Stimulated activated CD4-positive, alpha-beta T cell treated with anti-CD3 and anti-CD28 coated beads, Interleukin-1b, Interleukin-23, amount 100 ng/mL, for 1 hour (primary cell): ENCODE data around the gene SARS1.
"Not testable (repeated sequence)": the region's sequence is repeated elsewhere in the genome, so short reads cannot be mapped to it uniquely, and the experiment has no call there.

Source experiments
- DNase-seq, 2 donors: peaks; one replicate each; pipeline ENCODE4 v3.0.0-alpha.2; 2020; ENCODE audit warnings: low read depth in 2 of 2

Gene SARS1, protein sequence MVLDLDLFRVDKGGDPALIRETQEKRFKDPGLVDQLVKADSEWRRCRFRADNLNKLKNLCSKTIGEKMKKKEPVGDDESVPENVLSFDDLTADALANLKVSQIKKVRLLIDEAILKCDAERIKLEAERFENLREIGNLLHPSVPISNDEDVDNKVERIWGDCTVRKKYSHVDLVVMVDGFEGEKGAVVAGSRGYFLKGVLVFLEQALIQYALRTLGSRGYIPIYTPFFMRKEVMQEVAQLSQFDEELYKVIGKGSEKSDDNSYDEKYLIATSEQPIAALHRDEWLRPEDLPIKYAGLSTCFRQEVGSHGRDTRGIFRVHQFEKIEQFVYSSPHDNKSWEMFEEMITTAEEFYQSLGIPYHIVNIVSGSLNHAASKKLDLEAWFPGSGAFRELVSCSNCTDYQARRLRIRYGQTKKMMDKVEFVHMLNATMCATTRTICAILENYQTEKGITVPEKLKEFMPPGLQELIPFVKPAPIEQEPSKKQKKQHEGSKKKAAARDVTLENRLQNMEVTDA

DNA sequence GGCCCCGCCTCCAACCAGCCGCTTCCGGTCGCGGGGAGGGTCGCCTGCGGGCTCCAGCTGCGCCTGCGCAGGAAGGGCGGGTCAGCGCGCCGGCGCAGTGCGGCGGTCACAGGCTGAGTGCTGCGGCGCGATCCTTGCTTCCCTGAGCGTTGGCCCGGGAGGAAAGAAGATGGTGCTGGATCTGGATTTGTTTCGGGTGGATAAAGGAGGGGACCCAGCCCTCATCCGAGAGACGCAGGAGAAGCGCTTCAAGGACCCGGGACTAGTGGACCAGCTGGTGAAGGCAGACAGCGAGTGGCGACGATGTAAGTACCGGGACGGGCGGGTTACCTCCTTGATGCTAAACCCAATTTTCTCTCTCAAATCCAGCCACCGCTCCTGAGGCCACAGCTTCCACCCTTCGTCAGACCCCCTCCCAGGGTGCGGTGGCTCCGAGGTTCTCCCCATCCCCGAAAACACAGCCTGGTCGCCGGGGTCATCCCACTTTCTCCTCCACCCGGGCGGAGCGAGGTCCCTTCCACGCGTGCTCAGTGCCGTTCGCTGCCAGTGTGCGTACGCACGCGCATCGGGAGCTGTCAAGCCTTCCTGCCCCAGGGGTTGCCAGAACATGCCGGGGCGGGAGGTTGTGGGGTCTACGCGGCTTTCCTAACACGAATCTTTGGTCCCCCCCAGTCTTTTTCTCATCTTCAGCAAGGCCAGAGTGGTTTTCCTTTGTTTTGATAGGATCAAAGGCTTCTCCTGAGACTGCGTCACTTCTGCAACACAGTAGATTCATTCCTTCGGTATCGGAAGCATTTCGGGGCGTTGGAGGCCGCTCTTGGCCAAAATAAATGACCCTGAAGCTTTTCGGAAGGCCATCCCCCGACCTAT, at the start of gene SARS1:
TSS of gene SARS1 (plus strand) at position 95 of the 870 bp plus-strand sequence. CDS start at position 170, 75 bp downstream.
- DNase-seq, result peak; percentile 74 to 85

DNA sequence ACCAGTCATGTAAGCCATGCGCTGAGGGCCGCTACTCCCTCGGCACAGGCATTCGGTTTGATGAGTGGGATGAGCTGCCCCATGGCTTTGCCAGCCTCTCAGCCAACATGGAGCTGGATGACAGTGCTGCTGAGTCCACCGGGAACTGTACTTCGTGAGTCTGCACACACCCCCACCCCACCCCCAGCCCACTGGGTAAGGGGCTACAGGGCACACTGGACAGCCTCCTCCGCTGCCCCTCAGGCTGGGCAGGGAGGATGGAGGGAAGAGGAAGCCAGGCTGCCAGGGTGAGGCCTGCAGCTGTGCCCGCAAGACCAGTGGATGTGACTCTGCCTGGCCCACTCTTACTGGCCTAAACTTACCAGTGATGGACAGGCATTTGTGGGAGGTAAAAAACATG, 49.2 kb upstream of the SARS1 start:
- DNase-seq, result no peak

DNA sequence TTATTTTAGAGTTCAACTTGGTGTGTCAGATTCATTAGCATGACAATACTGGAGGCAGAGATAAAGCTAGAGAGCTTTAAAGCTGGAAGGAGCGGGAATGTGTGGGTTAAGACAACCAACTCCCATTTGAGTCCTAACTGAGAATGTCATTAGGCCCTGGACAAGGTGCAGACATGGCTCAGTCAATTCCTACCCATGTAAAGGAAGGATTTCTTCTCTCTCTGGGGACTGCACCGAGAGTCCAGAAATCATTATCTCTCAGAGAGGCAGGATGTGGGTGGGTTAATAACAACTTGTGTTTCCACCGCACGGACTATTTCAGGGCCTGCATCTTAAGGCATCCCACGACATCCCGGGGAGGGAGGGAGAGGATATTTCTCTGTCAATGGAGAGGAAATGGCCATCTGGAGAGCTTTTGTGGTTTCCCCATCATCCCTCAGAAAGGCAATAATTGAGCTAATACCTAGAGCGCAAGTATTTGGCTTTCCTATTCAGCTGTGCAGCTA, 46.7 kb upstream of the SARS1 start:
- DNase-seq, result no peak

DNA sequence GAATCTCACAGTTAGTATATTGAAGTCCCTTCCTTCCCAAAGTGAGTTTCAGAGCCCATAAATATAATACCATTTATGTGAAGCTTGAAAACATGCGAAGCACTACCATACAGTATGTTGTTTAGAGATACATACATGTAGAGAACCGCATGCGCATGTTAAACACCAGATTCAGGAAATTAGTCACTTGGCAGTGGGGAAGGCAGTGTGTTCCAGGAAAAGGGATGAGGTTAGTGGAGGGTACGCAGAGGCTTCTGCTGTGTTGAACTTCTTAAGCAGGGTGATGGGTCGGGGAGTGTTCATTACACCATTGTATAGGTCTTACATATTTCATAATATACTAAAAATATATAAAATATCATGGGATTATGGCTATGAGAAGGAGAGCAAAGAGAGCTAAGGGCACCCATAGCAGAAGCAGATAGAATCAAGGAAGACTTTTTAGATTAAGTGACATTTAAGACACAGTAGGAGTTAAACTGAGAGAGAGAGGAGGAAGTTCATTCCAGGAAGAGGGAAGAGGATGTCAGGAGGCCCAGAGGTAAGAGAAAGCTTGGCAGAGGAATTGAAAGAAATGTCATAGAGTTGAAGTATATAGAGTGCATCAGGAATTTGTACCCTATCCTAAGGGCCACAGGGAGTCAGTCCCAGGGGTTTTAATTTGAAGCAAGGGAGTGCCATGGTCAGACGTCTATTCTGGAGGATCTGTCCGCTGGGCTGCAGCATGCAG, 43.5 kb upstream of the SARS1 start:
- no peak for DNase-seq

DNA sequence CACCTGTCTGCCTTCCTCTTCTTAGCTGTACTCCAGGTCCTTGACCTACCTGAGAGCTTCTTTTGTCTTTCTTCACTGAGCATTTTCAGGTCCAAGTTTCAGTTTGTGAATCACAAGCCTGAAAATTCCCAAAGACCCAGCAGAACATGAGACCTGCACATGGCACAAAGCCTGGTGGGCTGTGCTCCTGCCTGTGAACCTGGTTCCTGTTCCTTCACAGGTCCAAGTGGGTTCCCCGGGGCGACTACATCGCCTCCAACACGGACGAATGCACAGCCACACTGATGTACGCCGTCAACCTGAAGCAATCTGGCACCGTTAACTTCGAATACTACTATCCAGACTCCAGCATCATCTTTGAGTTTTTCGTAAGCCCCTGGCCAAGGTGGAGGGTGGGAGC, 42.1 kb upstream of the SARS1 start:
- DNase-seq, result no peak

DNA sequence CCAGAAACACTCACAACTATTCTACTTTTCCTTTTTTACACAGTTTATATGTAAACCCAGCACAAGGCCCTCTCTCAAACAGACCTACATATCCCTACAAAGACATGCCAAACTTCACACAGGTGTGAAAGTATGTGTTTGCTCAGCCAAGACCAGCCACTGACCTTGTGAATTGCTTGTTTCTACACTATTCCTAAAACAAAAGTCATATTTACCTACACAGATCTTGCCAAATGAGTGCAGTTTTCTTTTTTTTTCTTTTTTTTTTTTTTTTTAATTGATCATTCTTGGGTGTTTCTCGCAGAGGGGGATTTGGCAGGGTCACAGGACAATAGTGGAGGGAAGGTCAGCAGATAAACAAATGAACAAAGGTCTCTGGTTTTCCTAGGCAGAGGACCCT, 37.4 kb upstream of the SARS1 start:
- not testable (repeated sequence) for DNase-seq

DNA sequence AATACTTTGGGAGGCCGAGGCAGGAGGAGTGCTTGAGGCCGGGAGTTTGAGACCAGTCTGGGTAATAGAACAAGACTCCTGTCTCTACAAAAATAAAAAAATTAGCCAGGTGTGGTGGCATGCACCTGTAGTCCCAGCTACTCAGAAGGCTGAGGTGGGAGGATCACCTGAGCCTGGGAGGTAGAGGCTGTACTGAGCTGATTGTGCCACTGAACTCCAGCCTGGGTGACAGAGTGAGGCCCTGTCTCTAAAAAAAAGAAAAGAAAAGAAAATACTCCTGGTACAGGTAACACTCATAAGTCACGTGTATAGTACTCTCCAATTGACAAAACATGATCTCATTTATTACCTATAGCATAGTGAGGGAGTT, 33.0 kb upstream of the SARS1 start:
- DNase-seq, result not testable (repeated sequence)

DNA sequence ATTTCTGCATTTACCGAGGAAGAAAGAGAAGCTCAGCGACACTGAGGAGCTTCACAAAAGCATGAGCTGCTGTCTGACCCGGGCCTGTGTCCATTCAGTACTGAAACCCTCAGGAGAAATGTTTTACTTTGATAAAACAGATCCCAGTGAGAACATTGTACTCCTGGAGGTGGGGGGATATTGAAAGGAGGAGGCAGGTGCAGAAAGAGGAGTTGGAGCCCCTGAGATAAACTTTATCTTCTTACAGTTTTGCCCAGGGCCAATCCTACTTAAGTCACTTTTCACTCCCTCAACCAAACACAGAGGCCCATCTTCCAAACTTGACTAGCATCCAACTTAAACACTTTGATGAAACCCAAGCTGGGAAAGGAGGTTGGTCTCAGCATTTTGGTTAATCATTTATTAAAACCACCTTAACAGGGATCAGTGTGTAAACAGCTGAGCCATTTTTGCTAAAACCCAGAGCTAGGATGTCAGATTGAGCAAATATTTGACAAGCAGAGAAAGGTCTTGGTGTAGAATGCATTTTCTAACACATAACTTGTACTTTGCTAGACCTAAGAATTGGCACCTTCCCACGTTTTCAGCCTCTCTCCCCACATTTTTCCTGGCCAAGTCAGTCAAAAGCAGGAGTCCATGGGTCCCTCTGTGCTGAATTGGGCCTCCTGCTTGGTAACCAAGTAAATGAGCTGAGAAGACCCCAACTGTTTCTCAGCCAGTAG, 32.5 kb upstream of the SARS1 start:
- DNase-seq, result no peak

DNA sequence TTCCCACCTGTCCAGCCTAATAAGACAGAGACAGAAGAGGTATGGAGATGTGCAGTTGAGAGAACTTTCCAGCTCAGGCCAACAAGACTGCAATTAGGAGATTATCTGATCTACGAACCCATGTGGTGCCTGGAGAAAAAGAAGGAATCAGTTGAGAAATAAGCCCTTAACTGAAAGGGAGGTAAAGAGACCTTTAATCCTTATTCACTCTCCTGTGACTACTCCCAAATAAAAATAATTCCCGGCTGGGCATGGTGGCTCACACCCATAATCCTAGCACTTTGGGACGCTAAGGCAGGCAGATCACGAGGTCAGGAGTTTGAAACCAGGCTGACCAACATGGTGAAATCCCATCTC, 31.9 kb upstream of the SARS1 start:
- DNase-seq, result no peak

DNA sequence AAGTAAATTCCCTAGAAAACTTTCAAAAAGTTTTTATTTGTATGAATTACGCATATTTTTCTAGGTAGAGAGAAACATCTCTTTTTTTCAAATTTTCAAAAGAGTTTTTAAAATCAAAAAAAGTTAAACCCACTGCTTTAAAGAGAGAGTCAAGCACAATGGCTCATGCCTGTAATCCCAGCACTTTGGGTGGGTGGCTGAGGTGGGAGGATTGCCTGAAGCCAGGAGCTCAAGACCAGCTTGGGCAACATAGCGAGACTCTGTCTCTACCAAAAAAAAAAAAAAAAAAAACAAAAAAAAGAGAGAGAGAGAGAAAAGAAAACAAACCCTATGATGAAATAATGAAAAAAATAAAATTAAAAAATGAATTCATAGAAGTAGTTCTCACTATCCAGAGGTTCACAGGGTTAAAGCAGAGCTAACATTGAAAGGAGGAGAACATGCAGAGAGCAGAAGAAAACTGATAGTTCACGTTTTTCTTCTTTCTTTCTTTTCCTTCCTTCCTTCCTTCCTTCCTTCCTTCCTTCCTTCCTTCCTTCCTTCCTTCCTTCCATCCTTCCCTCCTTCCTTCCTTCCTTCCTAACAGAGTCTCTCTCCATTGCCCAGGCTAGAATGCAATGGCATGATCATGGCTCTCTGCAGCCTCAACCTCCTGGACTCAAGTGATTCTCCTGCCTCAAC, 30.5 kb upstream of the SARS1 start:
- no peak for DNase-seq

DNA sequence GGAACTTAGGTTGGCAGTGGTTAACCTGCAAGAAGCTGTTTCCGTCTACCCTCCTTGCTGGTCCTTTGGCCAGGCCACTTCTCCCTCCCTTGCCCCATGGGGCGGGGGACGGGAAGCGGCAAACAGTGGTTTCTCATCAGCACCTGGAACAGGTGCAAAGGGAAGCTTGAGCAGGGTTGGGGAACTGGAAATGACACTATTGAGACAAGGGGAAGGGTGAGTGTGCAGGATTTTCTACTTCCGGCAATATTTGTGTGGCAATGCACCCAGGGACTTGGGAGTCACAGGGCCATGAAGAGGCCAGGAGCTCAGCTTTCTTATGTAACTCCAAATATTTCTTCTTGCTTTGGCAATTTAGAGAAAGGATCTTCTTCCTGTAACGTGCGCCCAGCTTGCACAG, 29.0 kb upstream of the SARS1 start:
- DNase-seq, result no peak

DNA sequence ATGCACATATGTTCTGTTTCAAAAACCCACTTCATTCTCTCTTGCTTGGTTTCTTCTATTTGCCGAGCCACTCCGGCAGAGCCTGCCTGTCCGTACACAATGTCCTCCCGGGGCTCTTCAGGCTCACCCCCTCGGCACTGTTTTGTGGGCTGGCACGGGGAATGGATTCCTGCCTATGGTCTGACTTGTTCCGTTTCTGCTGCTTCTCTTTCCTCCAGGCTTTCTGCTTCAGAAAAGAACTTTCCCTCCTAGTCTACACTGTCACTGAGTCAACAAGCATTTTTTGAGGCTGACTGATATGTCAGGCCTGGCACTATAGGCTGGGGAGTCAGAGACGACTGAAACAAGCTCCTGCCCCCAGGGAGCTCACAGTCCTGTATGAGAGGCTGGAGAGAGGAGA, 28.4 kb upstream of the SARS1 start:
- DNase-seq, result no peak

DNA sequence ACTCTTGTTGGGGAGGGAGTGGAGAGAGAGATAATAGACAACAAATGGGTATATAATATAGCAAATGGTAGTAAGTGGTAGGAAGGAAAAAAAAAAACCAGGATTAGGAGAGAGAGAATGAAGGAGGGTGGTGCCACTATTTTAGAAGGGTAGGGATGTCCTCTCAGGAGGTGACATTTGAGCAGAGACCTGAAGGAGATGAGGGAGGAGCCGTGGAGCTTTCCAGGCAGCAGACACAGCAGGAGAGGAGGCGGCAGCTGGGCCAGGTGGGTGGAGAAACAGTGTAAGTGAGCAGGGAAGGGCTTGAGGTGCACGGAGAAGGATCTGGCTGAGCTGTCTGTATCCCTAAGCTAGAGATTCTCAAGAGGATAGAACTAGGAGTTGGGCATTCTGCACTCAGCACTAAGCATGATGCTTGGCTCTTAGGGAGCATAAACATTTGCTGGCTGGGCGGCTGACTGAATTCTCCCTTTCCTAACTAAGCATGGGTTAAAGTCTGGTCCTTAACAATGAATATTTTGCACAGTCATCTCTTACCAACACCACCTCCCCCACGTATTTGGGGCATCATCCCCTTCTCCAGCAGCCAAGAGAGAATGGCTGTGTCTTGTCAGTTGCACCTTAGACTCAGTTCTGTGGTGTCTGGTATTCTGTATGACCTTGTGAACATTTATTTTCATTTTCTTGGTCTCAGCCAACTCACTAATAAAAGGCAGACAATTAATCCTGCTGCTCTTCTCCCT, 27.6 kb upstream of the SARS1 start:
- DNase-seq, result no peak

DNA sequence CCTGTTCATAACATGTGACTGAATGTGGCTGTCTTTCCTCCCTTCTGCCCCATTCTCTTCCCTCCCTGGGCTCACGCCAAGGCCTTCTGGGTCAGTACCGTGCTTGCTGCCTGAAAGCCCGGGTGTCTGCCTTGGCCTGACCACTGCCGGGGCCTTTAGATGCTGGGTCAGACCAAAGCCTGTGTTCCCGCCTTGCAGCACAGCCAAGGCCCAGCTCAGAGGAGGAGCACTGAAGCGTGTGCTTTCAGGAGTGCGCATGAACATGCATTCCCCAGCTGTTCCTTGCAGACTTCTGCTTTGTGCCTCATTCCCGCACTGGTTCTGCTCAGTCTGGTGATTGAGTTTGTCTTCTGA, 27.0 kb upstream of the SARS1 start:
- no peak for DNase-seq

DNA sequence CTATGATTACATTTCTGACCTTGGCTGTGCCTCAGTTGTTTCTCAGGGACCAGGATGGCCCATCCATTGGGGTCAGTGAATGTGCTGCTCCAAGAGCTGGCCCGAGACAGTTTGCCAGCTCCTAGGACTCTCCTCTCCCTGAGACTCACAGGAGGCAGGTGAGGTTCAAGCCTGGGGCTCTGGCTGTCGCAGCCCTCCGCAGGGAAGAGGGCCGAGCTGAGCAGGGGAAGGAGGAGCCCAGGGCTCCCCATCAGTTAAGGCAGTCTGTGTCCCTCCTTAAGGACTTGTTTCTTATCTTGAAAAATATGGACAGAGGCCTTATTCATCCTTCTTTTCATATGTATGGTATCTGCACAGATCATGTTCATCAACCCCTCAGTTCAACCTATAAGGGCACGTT, 26.6 kb upstream of the SARS1 start:
- DNase-seq, result no peak

DNA sequence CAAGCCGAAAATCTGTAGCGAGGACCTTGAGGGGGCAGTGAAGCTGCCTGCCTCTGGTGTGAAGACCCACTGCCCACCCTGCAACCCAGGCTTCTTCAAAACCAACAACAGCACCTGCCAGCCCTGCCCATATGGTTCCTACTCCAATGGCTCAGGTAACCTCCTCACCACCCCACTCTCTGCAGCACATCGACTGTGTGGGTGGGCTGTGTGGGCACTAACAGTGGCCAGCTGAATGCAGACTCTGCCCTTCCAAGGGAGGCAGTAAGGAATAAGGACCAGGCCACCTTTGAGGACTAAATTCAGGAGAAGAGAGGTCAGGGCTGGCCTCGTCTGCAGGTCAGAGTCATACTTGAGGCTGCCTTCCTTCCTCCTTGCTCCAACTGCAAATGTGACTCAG, 25.5 kb upstream of the SARS1 start:
- DNase-seq, result no peak

DNA sequence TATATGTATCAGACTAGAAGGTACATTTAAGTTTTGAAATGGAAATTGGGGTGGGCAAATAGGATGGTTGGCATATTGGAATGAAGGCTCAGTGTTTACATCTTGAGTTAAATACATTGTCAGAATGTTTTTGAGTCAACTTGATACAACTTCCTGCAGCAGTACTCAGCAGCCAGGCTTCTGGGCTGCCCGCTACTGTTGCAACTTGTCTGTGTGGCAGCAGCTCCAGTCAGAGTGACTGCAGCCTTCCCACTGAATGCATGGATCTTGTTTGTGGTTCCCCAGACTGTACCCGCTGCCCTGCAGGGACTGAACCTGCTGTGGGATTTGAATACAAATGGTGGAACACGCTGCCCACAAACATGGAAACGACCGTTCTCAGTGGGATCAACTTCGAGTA, 24.9 kb upstream of the SARS1 start:
- DNase-seq, result no peak

DNA sequence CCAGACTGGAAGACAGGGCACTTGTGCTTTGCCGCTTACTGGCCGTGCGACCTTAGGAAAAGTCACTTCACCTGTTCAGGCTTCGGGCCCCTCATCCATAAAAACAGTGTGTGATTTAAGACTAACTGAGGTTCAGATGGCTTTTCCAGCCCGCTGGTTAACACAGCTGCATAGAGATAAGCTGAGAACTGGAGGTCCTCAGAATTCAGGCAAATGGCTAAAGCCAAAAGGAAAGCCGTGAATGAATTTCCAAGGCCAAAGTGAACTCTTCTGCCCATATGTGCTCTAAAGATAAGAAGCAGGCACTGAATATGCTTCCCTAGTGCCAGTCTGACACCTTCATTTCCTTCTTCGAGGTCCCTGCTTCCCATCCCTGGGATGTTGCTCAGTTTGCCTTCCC, 23.5 kb upstream of the SARS1 start:
- no peak for DNase-seq

DNA sequence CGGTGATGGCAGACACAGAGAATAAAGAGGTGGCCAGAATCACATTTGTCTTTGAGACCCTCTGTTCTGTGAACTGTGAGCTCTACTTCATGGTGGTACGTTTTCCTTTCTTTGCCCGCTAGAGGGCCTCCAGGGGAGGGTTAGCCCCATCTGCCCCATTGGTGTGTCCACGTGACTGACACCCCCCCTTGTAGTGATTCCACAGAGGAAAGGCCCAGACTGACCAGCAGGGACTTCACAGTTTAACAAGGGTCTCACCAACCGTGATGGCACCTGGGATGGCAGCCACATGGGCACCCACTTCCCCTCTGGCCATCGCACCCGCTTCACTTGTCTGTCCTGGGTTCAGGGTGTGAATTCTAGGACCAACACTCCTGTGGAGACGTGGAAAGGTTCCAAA, 22.3 kb upstream of the SARS1 start:
- DNase-seq, result no peak

DNA sequence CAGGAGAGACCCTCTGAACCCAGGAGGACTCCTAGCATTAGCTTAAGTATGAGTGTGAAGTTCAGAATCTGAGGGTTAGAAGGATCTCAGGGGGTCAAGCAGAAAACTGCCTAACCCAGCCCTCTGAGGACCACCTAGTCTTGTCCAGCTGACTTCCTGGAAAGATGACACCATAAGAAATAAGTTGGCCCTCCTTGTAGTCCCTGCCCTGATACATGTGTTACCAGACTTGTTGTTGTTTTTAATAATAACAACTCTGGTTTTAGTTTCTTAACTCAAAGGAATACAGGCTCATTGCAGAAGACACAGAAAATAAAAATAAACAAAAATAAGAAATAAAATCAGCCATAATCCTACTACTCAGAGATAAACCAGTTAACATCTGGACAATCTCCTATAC, 21.8 kb upstream of the SARS1 start:
- DNase-seq, result no peak
